Measurements from ENCODE around the gene KRTCAP3.

The KRTCAP3 gene

GRCh38 chr2:27441958-27442919 is at the start of gene KRTCAP3:
KRTCAP3 (plus strand) TSS chr2:27442381; CDS start chr2:27442413, 32 bp downstream.
- no peak for TF ChIP-seq CTCF (IDR thresholded peaks at IDR 0.05)
- no peak for DNase-seq (ENCODE audit: low spot score)
- Histone ChIP-seq H3K27ac (peak within 1 kb of the TSS in 1 of 2 donors; percentile 37), H3K4me3 (peak within 1 kb of the TSS; percentile 20)

GRCh38 chr2:27393225-27393624 is 49.0 kb upstream of the KRTCAP3 start:
- Histone ChIP-seq H3K4me3 (no peak overlapping the region), H3K27ac (no peak overlapping the region)
- no peak for DNase-seq (ENCODE audit: low spot score)
- no peak for TF ChIP-seq CTCF (IDR thresholded peaks at IDR 0.05)

- DNase-seq (ENCODE audit: low spot score): no peak
- no peak overlapping the region for H3K4me3 ChIP-seq
- no peak for TF ChIP-seq CTCF (IDR thresholded peaks at IDR 0.05)
- no peak overlapping the region for H3K27ac ChIP-seq
These were observed 43.2 kb upstream of the KRTCAP3 start for GRCh38 chr2:27398962-27399361.

- Histone ChIP-seq H3K4me3 (no peak overlapping the region), H3K27ac (no peak overlapping the region)
- DNase-seq (ENCODE audit: low spot score): no peak
- TF ChIP-seq CTCF (IDR thresholded peaks at IDR 0.05): no peak
These were observed 41.6 kb upstream of the KRTCAP3 start for GRCh38 chr2:27400348-27401135.

- TF ChIP-seq CTCF (IDR thresholded peaks at IDR 0.05): peak; percentile 18
- no peak overlapping the region for H3K27ac ChIP-seq
- DNase-seq (ENCODE audit: low spot score): no peak
- H3K4me3 ChIP-seq: peak overlapping the region; percentile 90
These were observed 34.2 kb upstream of the KRTCAP3 start for GRCh38 chr2:27407798-27408491.

GRCh38 chr2:27408601-27409320 is 33.4 kb upstream of the KRTCAP3 start:
- Histone ChIP-seq H3K4me3 (peak overlapping the region; percentile 90), H3K27ac (peak overlapping the region; percentile 30 to 86)
- no peak for TF ChIP-seq CTCF (IDR thresholded peaks at IDR 0.05)
- no peak for DNase-seq (ENCODE audit: low spot score)

Measured in coronary artery (tissue), 2 donors.